GM21423 (cell line): ENCODE results near the gene TTYH1.
A peak's percentile ranks its signal among the peaks of the same experiment; 100 is the strongest.
"Not testable (repeated sequence)": the region's sequence is repeated elsewhere in the genome, so short reads cannot be mapped to it uniquely, and the experiment has no call there.

Experiments
- ATAC-seq: cut with Tn5 transposase; IDR thresholded peaks from one replicate; pipeline ENCODE4 v1.9.1; 2021; ENCODE audit warnings: mild to moderate bottlenecking, moderate library complexity; ENCODE audit not compliant: unreplicated experiment

The TTYH1 gene

DNA sequence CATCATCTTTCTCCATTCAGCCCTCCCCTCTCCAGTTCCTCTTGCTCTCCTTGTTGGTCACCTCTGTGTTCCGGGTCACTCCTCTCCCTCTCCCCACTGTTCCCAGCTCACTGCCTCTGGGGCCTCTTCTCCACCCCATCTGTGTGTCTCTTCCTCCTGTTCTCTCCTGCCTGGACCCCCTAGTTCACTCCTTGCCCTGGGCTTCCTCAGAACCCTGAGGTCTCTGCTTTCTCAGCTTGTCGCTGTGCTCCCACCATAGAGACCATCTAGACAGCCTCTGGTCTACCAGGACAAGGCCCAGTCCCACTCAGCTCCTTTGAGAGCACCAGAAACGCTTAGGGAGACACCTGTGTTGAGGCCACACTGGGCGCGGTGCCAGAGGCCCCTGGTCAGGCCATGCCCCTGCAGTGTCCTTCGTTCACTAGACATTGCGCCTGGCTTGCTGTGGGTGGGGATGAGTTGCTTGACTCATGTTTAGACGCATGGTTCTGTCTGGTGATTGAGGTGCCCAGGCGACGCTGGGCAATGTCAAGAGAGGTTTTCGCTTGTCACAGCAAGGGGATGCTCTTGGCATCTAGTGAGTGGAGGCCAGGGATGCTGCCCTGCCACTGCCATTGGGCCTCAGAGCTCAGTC lies 43.5 kb downstream of the TTYH1 start:
- no peak for ATAC-seq

DNA sequence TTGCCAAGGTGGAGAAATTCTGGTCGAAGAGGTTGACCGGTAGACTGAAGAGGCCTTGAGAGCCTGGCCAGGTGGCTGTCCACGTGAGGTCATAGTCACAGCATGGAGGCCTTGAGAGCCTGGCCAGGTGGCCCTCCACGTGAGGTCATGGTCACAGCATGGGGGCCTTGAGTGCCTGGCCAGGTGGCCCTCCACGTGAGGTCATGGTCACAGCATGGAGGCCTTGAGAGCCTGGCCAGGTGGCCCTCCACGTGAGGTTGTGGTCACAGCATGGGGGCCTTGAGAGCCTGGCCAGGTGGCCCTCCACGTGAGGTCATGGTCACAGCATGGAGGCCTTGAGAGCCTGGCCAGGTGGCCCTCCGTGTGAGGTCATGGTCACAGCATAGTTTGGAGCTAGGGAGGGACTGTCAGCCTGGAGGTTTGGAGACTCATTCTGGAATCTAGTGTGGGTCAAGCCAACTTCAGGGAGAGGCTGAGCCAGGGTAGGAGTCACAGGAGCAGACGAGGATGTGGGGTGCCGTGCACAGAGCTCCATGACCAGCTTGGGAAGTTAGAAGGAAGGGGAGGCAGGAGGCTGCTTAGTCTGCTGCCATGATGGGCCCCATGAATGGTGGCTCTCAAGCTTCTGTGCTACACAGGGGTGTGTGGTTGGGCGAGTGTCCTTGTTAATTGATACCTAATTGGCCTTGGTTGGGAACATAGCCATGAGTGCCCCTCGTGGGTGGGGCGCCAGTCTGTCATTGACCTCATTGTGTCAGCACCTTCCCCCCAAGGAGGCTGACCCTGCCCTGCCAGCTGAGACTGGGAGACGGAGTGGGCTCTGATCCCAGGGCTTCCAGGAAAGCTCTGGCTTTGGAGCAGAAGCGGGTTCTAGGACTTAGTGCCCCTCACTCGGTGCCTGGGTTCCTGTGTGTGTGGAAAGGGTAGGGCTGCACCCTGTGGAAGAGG lies 44.3 kb downstream of the TTYH1 start:
- ATAC-seq, result no peak

DNA sequence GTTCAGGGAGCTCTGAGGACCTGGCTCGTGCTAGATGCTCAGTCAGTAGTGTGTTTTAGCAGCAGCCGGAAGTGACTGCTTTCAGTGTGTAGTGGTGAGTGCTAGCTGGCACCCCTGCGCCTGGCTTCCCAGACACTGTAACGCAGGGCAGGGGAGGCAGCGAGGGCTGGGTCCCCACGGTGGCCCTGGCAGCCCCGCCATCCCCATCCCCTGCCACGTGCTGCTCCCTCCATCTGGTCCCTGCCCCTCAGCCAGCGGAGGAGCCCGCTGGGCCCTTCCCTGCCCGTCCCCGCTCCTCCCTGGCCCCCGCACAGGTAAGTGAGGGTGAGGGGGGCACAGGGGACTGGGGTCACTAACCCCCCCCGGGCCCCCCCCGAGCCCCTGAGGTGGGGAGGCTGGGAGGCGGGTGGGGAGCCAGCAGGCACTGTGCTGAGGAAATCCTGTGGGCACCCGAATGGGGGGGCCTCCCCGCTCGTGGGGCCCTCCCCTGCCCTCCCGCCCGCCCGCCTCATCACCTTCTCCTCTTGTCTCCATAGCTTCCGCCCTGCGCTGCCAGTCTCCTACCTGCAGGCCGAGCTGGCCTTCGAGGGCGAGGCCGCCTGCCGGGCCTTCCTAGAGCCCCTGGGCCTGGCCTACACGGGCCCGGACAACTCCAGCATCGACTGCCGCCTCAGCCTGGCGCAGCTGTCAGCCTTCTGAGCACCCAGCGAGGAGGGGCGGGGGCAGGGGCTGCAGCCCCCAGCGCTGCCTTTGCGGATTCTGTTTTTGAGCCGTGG lies 45.2 kb downstream of the TTYH1 start:
- ATAC-seq, result no peak

DNA sequence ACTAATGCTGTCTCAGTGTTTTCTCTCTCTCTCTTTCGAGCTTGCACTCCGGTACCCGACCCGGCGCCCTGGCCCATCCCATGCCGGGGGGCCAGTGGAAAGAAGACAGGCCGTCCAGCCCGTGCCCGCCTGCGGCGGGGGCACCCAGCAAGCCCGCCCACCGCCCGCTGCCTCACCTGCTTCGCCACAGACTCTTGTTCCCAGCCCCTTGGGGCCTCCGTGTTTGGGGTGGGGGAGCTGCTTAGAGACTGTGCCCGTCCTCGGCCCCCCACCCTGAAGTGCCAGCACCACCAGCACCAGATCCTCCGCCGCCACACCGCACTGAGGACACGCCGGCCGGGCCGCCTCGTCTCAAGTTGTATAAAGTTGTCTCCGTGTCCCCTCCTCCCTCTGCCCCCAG lies 45.9 kb downstream of the TTYH1 start:
- no peak for ATAC-seq

DNA sequence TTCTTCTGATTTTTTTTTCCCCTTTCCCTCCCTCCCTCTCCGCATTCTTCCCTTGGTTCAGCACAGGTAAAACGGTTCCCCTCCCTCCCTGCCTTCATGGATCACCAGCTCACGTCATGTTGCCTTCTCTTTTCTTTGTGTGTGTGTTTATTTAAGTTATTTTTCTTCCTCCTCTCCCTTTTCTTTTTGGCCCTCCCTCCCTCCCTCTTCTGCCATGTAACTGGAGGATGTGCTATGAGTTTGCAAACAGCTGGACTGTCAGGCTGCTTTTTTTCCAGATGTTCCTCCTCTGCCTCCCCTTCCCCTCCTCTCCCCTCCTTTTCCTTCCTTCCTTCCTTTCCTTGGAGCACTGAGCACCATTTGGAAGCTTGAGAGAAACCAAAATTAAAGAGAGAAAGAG lies 46.3 kb downstream of the TTYH1 start:
- ATAC-seq, result no peak

DNA sequence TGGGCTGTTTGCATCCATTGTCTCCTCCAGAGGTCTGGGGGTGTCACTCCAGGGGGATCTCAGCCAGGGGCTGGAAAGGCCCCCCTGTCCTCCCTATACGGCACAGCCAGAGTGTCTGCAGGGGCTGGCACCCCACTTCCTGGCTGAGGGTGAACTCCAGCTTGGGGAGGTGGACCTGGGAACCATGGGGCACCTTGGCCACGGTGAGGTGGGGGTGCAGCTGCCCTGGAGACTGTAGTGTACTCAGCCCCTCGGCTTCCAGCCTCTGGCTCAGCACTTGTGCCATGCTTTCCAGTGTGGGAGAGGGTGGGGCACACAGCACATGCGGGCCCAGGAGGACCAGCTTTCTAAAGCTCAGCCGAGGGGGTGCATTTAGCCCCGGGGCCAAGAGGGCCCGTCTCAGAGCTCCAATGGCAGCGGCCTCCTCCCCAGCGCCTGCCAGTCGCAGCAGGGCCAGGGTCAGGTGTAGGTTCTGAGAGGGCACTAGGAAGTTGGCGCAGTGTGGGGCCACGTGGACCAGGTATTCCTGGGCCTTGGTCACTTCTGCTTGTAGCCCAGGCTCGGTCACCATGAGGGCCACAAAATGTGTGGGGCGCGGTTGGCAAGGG lies 46.9 kb downstream of the TTYH1 start:
- ATAC-seq, result no peak

DNA sequence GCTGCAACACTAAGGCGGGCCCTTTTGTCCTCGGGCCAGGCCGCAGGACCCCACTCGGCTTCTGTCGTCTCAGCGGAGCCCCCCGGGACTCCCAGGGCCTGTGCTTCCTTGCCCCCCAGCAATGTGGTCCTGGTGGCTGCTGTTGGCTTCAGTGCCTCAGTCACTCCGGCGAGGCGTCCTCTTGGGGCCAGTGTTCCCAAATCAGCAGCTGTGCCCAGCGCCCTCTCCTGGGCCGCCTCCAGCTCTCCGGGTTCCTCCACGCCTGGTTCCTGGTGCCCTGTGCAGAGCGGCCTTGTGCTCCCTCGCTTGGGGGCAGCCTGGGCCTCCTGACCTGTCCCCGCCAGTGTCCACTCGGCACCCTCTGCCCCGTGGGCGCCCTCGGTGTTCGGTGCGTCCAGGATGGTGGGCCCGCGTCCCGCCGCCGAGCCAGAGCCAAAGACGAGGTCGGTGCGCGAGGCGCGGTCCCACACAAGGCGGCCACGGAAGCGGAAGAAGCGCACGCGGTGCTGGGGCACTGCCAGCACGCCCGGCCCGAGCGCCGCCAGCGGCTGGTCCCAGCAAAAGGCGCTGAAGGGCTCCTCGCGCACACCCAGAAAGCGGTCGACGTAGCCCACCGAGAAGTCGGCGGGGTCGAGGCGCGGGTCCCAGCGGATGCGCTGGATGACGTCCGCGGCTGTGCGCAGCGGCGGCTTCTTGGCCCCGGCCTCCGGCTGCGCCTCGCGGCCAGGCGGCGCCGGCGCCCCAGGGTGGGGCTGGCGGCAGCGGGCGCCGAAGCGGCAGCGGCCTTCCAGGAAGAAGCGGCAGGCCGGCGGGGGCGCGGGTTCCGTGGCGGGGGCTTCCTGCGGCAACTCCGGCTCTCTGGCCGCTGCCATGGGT lies 47.6 kb downstream of the TTYH1 start:
- peak; percentile 17 for ATAC-seq

DNA sequence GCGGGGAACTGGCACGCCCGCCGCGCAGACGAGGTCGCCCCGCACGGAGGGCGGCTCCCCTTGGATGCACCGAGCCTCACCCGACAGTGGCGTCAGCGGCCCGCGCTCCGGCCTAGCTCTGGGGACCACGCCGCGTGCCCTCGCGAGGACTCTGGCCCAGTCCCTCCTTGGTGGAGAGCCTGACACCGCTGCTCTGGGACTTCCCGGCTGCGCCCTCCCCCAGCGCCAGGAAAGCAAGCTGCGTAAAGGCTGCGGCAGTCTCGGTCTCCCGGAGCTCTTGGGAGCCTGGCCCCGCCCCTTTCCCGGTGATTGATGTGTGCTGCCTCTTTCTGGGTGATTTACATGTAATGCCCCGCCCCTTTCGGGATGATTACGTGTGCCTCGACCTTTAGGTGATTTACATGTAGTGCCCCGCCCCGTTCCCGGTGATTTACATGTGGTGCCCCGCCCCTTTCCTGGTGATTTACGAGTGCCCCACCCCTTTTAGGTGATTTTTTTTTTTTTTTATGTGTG lies 48.3 kb downstream of the TTYH1 start, which contains the start of gene LENG9:
LENG9 (minus strand) TSS at position 248 of the 513 bp plus-strand sequence. CDS start 252 bp downstream, outside the sequence.
- peak; percentile 59 for ATAC-seq

DNA sequence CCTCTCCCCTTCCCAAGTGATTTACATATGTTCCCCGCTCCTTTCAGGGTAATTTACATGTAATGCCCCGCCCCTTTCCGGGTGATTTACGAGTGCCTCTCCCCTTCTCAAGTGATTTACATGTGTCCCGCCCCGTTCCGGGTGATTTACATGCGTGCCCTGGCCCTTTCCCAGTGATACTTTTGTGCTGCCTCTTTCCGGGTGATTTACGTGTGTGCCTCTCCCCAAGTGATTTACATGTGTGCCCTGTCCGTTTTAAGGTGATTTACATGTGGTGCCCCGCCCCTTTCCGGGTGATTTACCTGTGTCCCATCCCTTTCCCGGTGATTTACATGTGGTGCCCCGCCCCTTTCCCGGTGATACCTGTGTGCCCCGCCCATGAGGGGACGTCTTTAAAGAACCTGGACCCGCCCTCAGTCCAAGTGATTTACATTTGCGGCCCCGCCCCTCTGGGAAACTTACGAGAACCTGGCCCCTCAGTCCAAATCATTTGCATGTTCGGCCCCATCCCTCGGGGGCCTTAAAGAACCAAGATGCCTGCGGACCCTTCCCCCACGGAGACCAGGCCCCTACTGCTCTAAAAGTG lies 48.9 kb downstream of the TTYH1 start:
- peak; percentile 40 for ATAC-seq

DNA sequence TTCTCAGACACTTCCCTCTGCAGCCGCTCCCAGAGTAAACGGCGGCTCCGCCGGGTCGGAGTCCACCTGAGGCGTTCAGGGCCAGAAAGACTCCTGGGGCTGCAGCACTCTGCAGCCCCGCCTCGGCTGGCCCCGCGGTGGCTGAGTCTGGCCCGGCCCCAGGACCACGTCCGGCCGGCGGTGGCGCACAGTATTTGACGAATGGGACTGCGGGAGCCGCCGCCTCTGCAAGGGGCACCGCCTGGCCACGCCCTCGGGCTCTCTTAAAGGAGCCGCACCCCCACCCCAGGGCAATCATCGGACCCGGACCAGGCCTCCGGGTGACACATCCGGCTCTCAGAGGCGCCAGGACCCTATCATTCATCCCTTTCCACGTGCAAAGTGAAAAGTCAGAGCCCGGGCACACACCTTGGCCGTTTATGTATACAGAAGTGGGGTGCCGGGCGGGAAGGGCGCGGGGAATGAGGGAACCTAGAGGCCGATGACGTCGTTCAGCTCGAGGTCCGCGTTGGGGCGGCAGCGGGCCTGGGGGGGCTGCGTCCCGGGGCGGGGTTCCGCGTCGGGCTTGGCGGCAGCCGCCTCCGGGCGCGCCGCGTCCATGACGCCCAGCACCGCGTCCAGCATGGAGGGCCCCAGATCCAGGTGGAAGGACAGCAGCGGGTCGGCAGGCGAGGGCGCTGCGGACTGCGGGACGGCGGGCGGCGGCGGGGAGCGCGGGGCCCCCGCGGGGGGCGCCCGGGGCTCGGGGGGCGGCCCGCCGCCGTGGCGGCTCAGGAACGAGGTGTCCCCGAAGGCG lies 49.6 kb downstream of the TTYH1 start:
- peak; percentile 40 for ATAC-seq

DNA sequence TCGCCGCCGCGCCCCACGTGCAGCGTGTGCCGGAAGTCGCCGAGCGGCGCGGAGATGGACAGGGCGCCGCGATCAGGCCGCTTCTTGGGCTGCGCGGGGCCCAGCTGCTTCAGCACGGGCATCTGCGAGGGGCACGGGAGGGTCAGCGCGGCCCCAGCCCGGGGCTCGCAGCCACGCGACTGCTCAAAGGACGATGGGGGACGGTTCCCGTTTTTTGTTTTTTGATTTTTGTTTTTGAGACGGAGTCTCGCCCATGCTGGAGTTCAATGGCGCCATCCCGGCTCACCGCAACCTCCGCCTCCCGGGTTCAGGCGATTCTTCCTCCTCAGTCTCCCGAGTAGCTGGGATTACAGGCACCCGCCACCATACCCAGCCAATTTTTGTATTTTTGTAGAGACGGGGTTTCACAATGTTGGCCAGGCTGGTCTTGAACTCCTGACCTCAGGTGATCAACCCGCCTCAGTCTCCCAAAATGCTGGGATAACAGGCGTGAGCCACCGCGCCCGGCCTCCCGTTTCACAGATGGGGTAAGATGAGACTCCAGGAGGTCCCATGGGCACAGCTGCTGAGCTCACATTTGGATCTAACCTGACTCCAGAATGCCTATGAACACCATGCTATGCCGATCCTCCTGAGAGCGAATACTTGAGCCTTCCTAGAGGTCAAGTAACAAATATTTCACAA lies 50.3 kb downstream of the TTYH1 start:
- ATAC-seq, result no peak

DNA sequence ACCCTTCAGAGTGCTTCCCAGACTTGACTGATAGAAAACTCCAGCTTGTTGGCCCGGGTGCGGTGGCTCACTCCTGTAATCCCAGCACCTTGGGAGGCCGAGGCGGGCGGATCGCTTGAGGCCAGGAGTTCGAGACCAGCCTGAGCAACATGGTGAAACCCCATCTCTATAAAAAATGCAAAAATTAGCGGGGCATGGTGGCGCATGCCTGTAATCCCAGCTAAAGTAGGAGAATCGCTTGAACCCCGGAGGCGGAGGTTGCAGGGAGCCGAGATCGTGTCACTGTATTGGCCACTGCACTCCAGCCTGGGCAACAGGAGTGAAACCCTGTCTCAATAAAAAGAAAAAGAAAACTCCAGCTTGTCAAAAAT lies 50.8 kb downstream of the TTYH1 start:
- not testable (repeated sequence) for ATAC-seq

DNA sequence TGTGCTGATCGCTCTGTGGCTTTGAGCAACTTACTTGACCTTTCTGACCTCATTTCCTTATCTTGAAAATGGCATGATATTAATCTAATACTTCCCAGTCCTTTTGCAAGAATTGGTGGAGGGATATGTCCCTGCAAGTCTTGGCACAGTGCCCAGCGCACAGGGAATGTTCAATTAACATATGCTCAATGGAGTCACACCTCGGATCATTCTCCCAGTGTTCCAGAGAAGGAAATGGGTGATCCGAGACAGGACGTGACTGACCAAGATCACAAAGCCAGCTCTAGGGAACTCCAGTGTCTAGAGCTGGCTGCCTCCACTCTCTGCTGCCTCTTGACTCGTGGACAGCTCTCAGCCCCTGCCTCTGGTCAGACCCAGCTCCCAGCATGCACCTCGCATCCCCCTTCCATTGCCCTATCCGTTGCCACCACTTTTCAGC lies 54.3 kb downstream of the TTYH1 start:
- no peak for ATAC-seq

DNA sequence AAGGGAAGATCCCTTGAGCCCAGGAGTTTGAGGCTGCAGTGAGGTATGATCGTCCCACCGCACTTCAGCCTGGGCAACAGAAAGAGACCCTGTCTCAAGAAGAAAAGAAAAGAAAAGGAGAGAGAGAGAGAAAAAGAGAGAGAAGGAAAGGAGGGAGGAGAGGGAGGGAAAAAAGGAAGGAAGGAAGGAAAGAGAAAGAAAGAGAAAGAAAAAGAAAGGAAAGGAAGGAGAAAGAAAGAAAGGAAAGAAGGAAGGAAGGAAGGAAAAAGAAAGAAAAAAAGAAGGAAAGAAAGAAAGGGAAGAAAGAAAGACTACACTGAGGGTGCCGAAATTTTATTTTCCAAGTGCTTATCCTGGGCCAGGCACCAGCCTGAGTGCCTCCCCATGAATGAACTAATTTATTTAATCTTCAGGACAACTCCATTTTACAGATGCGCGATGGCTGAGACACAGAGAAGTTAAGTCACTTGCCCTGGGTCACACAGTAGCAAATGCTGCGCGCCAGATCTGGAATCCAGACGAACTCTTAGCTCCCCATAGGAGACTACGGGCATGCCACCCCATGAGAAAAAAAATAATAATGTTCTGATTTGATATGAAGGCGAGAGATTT lies 55.1 kb downstream of the TTYH1 start:
- no peak for ATAC-seq

DNA sequence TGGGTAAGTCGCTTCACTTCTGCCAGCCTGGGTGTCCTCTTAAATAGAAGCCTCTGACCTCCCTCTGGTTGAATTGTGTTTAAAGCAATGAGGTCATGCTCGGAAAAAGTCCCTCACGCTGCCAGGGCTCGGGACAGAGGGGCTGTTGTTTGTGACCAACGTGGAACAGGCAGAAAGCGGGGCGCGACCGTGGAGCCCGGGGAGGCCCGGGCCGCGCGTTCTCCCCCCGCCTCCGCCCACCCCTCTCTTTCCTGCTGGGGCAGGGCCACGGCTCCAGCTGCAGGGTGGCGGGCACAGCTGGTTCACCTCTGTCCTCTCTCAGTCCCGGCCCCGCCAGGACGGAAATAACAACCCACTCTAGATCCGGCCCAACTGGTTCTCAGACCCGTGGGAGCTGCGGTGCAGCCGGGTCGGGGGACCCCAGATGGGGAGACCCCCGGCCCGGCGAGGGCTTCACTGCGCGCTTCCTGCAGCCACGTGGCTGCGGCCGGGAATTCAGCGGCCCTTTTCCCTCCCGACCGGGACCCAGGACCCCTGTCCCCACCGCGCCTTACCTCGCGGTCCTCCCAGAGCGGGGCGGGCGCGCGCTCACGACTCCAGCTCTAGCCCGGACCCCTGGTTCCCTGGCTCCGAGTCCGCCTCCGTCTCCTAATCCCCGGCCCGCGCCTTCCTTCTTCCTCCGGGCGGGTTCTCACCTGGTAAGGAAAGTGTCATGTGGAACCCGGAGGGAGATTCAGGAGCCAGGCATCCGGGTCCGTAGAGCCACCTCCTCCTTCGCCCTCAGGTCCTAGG lies 55.9 kb downstream of the TTYH1 start:
- no peak for ATAC-seq

DNA sequence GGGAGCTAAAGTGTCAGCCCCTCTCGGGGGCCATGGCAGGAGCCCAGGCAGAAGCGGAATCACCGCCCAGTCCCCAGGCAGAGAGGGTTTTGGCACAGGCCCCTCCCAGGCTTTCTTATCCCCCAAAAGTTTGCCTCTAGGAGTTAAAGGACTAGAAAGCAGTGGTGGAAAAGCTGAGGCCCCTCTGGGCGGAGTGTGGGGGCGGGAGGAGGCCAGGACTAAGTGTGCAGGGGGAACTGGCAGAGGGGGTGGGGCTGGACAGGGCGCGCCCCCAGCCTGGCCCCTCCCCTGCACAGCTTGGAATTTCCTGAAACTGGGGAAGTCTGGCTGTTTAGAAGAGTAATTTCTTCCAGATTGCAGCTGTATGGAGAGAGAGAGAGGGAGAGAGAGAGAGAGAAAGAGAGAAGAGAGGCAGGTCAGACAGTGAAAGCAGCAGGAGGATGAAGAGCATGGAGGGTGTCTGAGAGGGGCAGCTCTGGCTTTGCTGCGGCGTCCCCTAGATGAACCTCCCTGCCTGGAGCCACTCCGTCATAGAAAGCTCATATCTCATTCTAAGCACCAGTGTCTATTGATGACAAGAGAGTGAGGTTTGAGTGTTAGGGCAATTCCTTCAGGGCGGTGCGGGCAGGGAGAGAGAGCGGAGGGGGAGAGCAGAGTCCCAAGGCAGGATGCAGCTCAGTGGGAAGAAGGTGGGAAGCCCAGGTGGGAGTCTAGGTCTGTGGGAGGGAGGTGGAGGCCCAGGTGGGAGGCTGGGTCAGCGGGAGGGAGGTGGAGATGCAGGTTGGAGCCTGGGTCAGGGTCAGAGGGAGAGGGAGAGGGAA lies 58.0 kb downstream of the TTYH1 start, which contains the start of gene CDC42EP5:
CDC42EP5 (minus strand) TSS at position 226 of the 821 bp plus-strand sequence. CDS start 7,749 bp downstream, outside the sequence.
- ATAC-seq, result no peak
